ENCODE data around the gene FBN3. TPM values are rescaled to one million over a fixed set of nuclear protein-coding genes. Genes with fewer than 3 reads are reported as not detected.

The FBN3 gene
- polyA plus RNA-seq, 1 donor (not counting 4 experiments of a cell fraction or from before 2014, with no cell fraction given): not detected

- Histone ChIP-seq H3K36me3 (ENCODE audit: control insufficient read depth in 2 of 2, extremely low read depth in 1 of 2, insufficient read depth in 2 of 2, low read length in 2 of 2) (no peaks in the 10 kb centered on the region), H3K4me1 (ENCODE audit: control insufficient read depth, extremely low read depth, insufficient read depth, low read length) (peaks cover 5% of the 10 kb centered on the region), H2AFZ (ENCODE audit: control insufficient read depth, low read length) (no peak overlapping the region), H3K9me3 (ENCODE audit: control insufficient read depth, low read depth, low read length) (no peaks in the 10 kb centered on the region), H3K79me2 (ENCODE audit: control insufficient read depth, insufficient read depth, low read length) (no peaks in the 10 kb centered on the region), H3K27me3 (ENCODE audit: control insufficient read depth, extremely low read depth, insufficient read depth, low read length) (peaks cover 21% of the 10 kb centered on the region), H4K20me1 (ENCODE audit: control insufficient read depth, extremely low read depth, insufficient read depth, low read length) (no peaks in the 10 kb centered on the region), H3K9ac (ENCODE audit: control insufficient read depth, extremely low read depth, insufficient read depth, low read length) (no peak overlapping the region), H3K4me2 (ENCODE audit: control insufficient read depth, extremely low read depth, insufficient read depth, low read depth, low read length) (no peak overlapping the region), H3K9me1 (ENCODE audit: control insufficient read depth, extremely low read depth, insufficient read depth, low read length) (no peaks in the 10 kb centered on the region), H3K4me3 (ENCODE audit: control insufficient read depth in 2 of 3, extremely low read depth in 1 of 3, insufficient read depth in 2 of 3, low read depth in 1 of 3, low read length in 3 of 3) (no peak overlapping the region), H3K27ac (ENCODE audit: control insufficient read depth, insufficient read depth, low read length) (no peak overlapping the region)
- no peak for TF ChIP-seq CTCF (optimal IDR thresholded peaks at IDR 0.05 in 1 of 3, IDR thresholded peaks at IDR 0.05 in 1 of 3, conservative IDR thresholded peaks at IDR 0.05 in 1 of 3; ENCODE audit: extremely low read depth in 1 of 3, insufficient read depth in 2 of 3, low read length in 3 of 3)
- TF ChIP-seq EZH2 (IDR thresholded peaks at IDR 0.05; ENCODE audit: low read length): no peak
- DNase-seq (ENCODE audit: low read depth, low spot score): no peak
- no peak for FAIRE-seq
- dilution Hi-C loops (cut with MboI; ENCODE audit: extremely low pct_ligation_motif_present, low sequenced_read_pairs): no loop called here
These were observed 23.4 kb downstream of the FBN3 start for GRCh38 chr19:8126008-8126407.

GRCh38 chr19:8123683-8124082 lies 25.7 kb downstream of the FBN3 start:
- no peaks in the 10 kb centered on the region for H3K4me1 ChIP-seq (ENCODE audit: control insufficient read depth, extremely low read depth, insufficient read depth, low read length)
- no peak overlapping the region for H2AFZ ChIP-seq (ENCODE audit: control insufficient read depth, low read length)
- H3K4me2 ChIP-seq (ENCODE audit: control insufficient read depth, extremely low read depth, insufficient read depth, low read depth, low read length): no peak overlapping the region
- DNase-seq (ENCODE audit: low read depth, low spot score) (no peak), FAIRE-seq (no peak)
- H3K9ac ChIP-seq (ENCODE audit: control insufficient read depth, extremely low read depth, insufficient read depth, low read length): no peak overlapping the region
- H3K27ac ChIP-seq (ENCODE audit: control insufficient read depth, insufficient read depth, low read length): no peak overlapping the region
- no peak overlapping the region for H3K4me3 ChIP-seq (ENCODE audit: control insufficient read depth in 2 of 3, extremely low read depth in 1 of 3, insufficient read depth in 2 of 3, low read depth in 1 of 3, low read length in 3 of 3)
- H3K9me1 ChIP-seq (ENCODE audit: control insufficient read depth, extremely low read depth, insufficient read depth, low read length): no peaks in the 10 kb centered on the region
- no peaks in the 10 kb centered on the region for H4K20me1 ChIP-seq (ENCODE audit: control insufficient read depth, extremely low read depth, insufficient read depth, low read length)
- H3K9me3 ChIP-seq (ENCODE audit: control insufficient read depth, low read depth, low read length): no peaks in the 10 kb centered on the region
- H3K36me3 ChIP-seq (ENCODE audit: control insufficient read depth in 2 of 2, extremely low read depth in 1 of 2, insufficient read depth in 2 of 2, low read length in 2 of 2): no peaks in the 10 kb centered on the region
- peaks cover 9% of the 10 kb centered on the region for H3K27me3 ChIP-seq (ENCODE audit: control insufficient read depth, extremely low read depth, insufficient read depth, low read length)
- TF ChIP-seq EZH2 (IDR thresholded peaks at IDR 0.05; ENCODE audit: low read length): no peak
- TF ChIP-seq CTCF (optimal IDR thresholded peaks at IDR 0.05 in 1 of 3, IDR thresholded peaks at IDR 0.05 in 1 of 3, conservative IDR thresholded peaks at IDR 0.05 in 1 of 3; ENCODE audit: extremely low read depth in 1 of 3, insufficient read depth in 2 of 3, low read length in 3 of 3): no peak
- no peaks in the 10 kb centered on the region for H3K79me2 ChIP-seq (ENCODE audit: control insufficient read depth, insufficient read depth, low read length)
- dilution Hi-C loops (cut with MboI; ENCODE audit: extremely low pct_ligation_motif_present, low sequenced_read_pairs): no loop called here

All from keratinocyte (primary cell).